ENCODE results near the gene UBTF. TPM values are rescaled to one million over a fixed set of nuclear protein-coding genes. Genes with fewer than 3 reads are reported as not detected.

UBTF gene, protein sequence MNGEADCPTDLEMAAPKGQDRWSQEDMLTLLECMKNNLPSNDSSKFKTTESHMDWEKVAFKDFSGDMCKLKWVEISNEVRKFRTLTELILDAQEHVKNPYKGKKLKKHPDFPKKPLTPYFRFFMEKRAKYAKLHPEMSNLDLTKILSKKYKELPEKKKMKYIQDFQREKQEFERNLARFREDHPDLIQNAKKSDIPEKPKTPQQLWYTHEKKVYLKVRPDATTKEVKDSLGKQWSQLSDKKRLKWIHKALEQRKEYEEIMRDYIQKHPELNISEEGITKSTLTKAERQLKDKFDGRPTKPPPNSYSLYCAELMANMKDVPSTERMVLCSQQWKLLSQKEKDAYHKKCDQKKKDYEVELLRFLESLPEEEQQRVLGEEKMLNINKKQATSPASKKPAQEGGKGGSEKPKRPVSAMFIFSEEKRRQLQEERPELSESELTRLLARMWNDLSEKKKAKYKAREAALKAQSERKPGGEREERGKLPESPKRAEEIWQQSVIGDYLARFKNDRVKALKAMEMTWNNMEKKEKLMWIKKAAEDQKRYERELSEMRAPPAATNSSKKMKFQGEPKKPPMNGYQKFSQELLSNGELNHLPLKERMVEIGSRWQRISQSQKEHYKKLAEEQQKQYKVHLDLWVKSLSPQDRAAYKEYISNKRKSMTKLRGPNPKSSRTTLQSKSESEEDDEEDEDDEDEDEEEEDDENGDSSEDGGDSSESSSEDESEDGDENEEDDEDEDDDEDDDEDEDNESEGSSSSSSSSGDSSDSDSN
- 37.5 and 41.2 TPM in 2 replicates for total RNA-seq

DNA sequence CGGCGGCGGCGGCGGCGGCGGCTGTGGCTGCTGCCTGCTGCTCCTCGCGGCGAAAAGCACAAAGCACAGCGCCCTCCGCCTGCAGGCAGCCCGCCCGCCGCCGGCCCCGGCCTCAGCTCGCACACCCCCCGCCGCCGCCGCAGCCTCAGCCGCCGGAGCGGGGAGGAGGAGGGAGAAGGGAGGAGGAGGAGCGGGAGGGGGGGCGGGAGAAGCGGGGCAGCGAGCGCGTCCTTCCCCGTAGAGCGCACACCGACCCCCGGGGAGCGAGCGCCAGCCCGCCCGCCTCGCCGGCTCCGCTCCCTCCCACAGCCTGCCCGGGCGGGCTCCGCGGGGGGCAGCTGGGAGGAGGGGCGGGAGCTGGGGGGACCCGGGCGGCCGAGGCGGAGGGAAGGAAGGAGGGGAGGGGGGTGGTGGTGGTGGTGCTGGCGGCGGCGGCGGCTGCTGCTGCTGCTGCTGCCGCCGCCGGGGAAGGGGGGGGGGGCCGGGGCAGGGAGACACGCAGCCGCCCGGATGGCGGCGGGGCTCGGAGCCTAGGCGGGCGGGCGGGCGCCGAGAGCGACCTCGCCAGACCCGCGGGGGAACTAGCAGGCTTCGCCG lies at the start of gene UBTF:
Gene UBTF (minus strand): TSS at position 60 of the 597 bp plus-strand sequence. CDS start 1,446 bp downstream, outside the sequence.

GRCh38 chr17:44267818-44268490 lies 48.5 kb upstream of the UBTF start, which contains the start of gene SLC4A1:
Gene SLC4A1, minus strand, starts transcription at chr17:44268135. Its CDS starts 5,269 bp downstream, at chr17:44262866.

GRCh38 chr17:44199553-44200477 lies 19.7 kb downstream of the UBTF start, which contains the start of gene ATXN7L3:
Gene ATXN7L3, minus strand, starts transcription at chr17:44199884. Its CDS starts 1,814 bp downstream, at chr17:44198070.

DNA sequence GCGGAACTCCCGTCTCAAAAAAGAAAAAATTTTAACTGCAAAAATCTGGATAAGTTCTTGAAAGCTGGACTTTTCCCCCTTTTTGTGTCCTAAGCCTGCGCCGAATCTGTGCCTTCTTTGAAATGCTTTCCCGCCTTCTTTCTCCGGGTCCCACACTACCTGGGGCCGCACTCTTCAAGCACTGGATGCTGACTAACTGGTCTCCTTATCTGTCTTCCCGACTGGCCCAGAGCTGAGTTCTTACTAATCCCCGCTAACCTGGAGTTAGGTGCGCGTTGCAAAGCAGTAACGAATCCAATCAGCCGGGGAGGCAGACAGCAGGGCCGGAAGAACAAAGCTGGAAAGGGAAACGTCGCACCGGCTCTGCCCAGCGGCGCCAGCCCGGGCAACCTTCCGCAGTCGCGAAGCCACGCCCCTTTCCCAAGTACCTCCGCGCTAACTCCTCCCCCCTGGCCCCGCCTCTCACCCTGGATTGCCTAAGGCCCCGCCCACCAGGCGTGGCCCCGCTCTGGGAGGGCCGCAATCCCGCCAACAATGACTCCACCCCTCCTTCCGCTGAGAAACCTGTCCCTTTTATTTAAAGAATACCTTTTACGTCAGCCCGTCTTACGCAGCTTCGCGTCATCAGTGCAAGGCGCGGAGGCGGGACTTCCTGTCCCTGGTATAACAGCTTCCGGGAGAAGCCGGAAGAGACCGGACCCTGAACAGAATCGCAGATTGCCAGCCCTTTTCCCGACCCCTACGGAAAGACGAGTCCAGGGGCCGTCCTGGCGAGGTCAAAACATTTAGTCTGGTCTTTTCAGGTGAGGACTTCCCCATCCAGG lies 33.0 kb downstream of the UBTF start, which contains the start of gene TMUB2:
Gene TMUB2 (plus strand): TSS at position 666 of the 824 bp plus-strand sequence. CDS start 737 bp downstream, outside the sequence.

DNA sequence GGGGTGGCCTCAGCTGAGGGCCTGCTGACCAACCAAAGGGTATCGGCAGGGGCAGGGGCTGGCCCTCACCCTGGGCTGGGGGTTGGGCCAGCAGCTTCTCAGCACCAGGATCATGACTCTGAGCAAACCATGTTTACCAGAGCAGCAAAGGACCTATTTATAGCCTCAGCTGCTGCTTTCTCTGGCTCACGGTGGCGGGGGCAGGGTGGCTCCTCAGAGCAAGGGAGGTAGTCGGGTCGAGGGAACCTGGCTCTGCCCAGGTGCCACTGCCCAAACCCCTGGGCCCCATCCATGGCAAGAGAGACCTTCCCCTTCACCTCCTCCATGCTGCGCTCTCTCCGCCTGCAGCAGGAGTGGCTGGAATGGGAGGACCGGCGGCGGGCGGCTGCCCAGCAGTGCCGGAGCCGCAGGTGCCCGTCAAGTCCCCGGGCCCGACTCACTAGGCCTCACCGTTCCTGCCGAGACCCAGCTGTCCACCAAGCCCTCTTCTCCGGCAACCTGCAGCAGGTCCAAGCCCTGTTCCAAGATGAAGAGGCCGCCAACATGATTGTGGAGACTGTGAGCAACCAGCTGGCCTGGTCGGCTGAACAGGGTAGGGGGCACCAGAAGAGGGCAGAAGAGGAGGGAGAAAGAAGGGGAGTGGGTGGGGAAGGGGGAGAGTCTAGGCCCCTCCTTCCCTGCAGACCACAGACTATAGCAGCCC lies 48.8 kb downstream of the UBTF start, which contains the start of gene ASB16:
Gene ASB16 (plus strand): TSS at position 206 of the 703 bp plus-strand sequence. CDS start 86 bp downstream, at position 292.

Other genes with a start within 250 kb of the UBTF start
- 1.0 and 2.7 TPM in 2 replicates for gene NAGS, start 215.1 kb downstream of the UBTF start, total RNA-seq
- 63.0 and 66.7 TPM in 2 replicates for gene TMEM101, start 204.7 kb downstream of the UBTF start, total RNA-seq
- 21.3 and 23.3 TPM in 2 replicates for gene LSM12, start 153.0 kb downstream of the UBTF start, total RNA-seq
- gene G6PC3, start 148.9 kb downstream of the UBTF start, total RNA-seq: 29.9 and 33.6 TPM in 2 replicates
- gene HDAC5, start 96.0 kb downstream of the UBTF start, total RNA-seq: 59.1 and 95.5 TPM in 2 replicates
- gene HROB, start 77.7 kb downstream of the UBTF start, total RNA-seq: 0.85 and 0.99 TPM in 2 replicates
- gene ASB16, start 49.0 kb downstream of the UBTF start, total RNA-seq: 0.33 and 0.40 TPM in 2 replicates
- 35.6 and 38.0 TPM in 2 replicates for gene TMUB2, start 32.7 kb downstream of the UBTF start, total RNA-seq
- 49.3 and 50.2 TPM in 2 replicates for gene ATXN7L3, start 19.8 kb downstream of the UBTF start, total RNA-seq
- gene SLC4A1, start 48.5 kb upstream of the UBTF start, total RNA-seq: not detected in 2 replicates
- gene RUNDC3A, start 88.9 kb upstream of the UBTF start, total RNA-seq: 0.13 and 0.20 TPM in 2 replicates
- gene SLC25A39, start 105.1 kb upstream of the UBTF start, total RNA-seq: 64.0 and 102 TPM in 2 replicates
- gene GRN, start 125.6 kb upstream of the UBTF start, total RNA-seq: 556 and 750 TPM in 2 replicates
- gene FAM171A2, start 144.2 kb upstream of the UBTF start, total RNA-seq: 4.5 and 5.7 TPM in 2 replicates
- 0.30 and 0.46 TPM in 2 replicates for gene ITGA2B, start 170.0 kb upstream of the UBTF start, total RNA-seq

Data from smooth muscle cell of the pulmonary artery (primary cell).